GM21619 (cell line): Measurements from ENCODE around the gene ARTN.

ENCODE experiments used
- ATAC-seq: cut with Tn5 transposase; IDR thresholded peaks from one replicate; pipeline ENCODE4 v1.9.1; 2021; ENCODE audit not compliant: unreplicated experiment

The ARTN gene

GRCh38 chr1:43933386-43934100 is at the start of gene ARTN:
Gene ARTN, plus strand, starts transcription at chr1:43933801. Its CDS starts 1,856 bp downstream, at chr1:43935657.
- no peak for ATAC-seq

- ATAC-seq = no peak
Measured at GRCh38 chr1:43885279-43885801, 48.3 kb upstream of the ARTN start.

- ATAC-seq = no peak
Measured at GRCh38 chr1:43887748-43888147, 45.9 kb upstream of the ARTN start.

- ATAC-seq = no peak
Measured at GRCh38 chr1:43890815-43891214, 42.8 kb upstream of the ARTN start.

GRCh38 chr1:43893006-43893405 is 40.6 kb upstream of the ARTN start:
- no peak for ATAC-seq

- ATAC-seq = no peak
Measured at GRCh38 chr1:43898981-43899380, 34.6 kb upstream of the ARTN start.

- ATAC-seq = no peak
Measured at GRCh38 chr1:43900386-43900785, 33.2 kb upstream of the ARTN start.

GRCh38 chr1:43901196-43901961 is 32.2 kb upstream of the ARTN start:
- ATAC-seq = no peak

GRCh38 chr1:43902058-43902831 is 31.4 kb upstream of the ARTN start:
- ATAC-seq = no peak

GRCh38 chr1:43904660-43905551 is 28.7 kb upstream of the ARTN start:
- ATAC-seq = no peak

GRCh38 chr1:43908226-43908625 is 25.4 kb upstream of the ARTN start:
- no peak for ATAC-seq

- ATAC-seq = no peak
Measured at GRCh38 chr1:43908858-43909257, 24.7 kb upstream of the ARTN start.

- ATAC-seq = no peak
Measured at GRCh38 chr1:43910343-43910742, 23.3 kb upstream of the ARTN start.

- no peak for ATAC-seq
Measured at GRCh38 chr1:43912607-43913006, 21.0 kb upstream of the ARTN start.

- ATAC-seq = no peak
Measured at GRCh38 chr1:43913051-43913501, 20.5 kb upstream of the ARTN start.

GRCh38 chr1:43913666-43914360 is 19.8 kb upstream of the ARTN start:
- no peak for ATAC-seq

- no peak for ATAC-seq
Measured at GRCh38 chr1:43914576-43915525, 18.8 kb upstream of the ARTN start.

GRCh38 chr1:43919906-43920305 is 13.7 kb upstream of the ARTN start:
- ATAC-seq = no peak

- no peak for ATAC-seq
Measured at GRCh38 chr1:43921022-43921421, 12.6 kb upstream of the ARTN start.
